NCI-H1694 (cell line): Measurements from ENCODE around the gene PPIB.

Experiments
- DNase-seq: peaks from one replicate; lab custom pipeline; 2025; lab: John Stamatoyannopoulos, UW

PPIB gene

DNA sequence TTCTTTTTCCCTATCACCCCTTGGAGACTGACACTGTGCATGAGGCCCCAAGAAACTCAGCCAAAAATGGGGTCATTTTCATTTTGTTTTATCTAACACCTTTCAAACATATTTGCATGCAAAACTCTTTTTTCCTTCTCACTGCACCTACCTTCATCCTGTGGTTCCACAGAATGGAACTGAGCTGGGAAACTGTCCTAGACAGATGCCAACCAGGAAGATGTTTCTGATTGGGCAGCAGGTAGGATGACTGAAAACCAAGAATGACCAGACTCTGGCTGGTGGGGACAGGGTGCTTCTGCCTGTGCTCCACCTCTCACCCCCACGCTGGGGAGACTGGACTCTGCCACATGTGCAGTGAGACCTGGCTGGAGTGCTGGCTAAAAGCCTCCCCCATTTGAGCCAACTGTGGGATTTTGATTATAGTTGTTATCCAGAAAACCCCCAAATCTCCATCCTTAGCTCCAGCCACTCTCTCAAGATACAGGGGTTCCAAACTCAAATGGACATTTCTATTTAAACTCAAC, 5.2 kb downstream of the PPIB start:
- DNase-seq, result no peak

DNA sequence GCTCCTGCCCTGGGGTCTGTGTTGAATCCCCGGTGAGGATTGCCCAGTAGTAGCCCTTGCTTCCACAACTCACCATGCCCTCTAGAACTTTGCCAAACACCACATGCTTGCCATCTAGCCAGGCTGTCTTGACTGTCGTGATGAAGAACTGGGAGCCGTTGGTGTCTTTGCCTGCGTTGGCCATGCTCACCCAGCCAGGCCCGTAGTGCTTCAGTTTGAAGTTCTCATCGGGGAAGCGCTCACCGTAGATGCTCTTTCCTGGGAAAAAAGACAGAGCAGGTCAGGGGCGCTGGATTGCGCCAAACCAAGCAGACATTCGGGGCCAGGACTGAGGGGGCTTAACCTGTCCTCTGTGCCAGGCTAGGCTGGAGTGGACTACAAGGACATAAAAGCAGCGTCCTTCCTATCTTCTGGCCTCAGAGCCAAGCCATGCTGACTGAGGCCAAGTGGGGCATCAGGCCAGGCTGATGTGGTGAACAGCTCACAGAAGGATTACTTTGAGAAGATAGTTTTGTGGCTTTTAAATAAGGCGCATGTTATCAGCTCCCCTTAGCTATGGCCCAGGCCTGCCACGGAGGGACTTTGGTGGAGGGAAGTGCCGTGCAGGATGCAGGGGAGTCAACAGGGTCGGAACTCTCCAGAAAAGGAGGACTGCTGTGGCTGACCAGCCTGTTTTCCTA, 6.0 kb downstream of the PPIB start:
- no peak for DNase-seq

DNA sequence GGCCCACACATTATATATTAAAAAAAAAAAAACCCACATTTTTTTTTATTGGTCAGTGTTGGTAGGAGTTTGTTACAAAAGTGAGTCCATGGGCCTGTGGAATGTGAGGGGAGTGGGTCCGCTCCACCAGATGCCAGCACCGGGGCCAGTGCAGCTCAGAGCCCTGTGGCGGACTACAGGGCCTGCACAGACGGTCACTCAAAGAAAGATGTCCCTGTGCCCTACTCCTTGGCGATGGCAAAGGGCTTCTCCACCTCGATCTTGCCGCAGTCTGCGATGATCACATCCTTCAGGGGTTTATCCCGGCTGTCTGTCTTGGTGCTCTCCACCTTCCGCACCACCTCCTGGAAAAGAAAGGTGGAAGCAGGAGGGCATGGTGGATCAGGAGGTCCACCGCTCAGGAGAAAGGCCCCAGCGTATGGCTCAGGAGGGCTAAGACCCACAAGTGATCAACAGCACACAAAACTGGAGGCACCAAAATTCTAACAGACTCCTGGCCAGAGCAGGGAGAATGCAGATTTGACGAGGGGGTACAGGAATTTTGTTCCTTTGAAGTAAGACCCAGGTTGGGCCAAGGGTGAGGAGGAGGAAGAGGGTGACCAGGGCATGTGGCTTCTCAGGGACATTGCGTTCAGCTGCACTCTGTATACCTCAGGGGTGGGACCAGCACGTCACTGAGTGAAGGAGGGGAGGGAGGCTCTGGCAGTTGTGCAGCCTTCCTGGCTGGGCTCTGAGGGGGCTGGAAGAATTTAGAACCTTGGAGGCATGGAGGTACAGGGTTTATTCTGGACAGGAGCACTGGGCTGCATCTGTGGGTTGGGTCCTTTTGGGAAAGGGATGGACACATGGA, 6.8 kb downstream of the PPIB start:
- DNase-seq, result no peak

DNA sequence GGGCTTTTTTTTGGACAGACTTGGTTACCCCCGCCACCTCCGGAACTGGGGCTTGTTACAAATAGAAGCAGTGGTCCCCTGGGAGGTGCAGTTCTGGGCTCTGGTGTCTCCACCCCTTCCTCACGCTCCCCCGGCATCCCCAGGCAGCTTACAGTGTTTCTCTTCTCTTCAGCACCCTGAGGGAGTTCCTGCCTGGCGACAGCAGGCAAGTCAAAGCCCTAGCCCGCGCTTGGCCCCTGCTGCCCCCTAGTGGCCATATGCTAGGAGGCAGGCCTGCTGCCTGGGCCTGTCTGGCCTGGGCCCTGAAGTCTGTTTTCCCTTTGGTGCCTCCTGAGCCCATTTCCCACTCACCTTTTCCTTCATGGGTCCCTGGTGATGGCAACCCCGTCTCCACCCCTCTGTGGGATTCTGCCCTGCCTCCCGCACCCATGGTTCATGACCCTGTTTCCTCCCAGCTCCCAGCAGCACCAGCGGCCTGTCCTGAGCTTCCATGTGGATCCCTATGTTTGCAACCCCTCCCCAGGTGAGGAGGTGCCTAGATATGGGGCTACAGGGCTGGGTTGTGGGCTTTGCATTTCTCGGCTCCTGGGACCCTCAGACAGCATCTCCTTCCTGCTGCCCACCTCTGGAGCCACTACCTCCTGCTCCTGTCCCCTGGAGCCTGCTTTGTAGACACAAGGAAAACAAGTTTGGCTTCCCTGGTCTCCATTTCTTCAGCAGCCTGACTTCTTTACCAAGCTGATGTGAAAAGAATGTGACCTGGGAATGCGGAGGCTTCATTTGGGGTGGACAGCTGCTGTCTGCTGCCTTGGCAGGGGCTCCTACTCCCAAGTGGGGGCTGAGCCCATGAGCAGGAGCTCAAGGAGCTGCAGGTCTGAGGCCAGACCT, 9.1 kb downstream of the PPIB start:
- DNase-seq, result peak; percentile 73

DNA sequence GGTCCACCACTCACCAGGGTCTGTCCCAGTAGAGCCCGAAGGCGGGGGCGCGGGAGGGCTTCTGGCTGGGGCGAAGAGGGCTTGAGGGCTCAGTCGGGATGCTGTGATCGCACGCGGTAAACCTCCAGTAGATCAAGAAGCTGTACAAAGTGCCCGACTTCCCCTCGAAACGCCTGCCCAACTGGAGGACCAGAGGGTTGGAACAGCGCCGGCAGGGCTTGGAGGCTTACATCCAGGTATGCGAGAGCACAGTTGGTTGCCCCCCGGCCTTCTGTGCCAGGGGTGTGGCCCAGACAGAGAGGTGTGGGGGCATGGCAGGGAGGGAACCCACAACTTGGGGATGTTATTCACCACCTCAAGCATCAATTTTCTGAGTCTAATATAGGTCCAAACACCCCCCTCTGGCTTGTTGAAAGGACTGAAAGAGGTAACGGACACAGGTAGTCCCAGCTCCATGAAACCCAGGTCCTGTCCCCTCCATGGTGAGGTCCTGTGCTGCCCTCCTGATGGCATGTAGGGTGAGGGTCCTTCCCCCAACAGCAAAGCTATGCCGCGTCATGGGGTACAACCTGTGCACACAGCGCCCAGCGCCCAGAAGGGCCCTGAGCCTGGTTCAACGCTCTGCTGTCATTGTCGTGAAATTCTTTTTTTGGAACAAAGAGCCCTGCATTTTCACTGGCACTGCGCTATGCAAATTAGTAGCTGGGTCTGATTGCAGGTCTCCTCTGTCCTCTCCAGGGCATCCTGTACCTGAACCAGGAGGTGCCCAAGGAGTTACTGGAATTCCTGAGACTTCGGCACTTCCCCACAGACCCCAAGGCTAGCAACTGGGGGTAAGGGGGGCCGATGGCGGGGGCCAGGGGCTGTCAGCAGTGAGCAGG, 10.1 kb downstream of the PPIB start:
- DNase-seq, result no peak

DNA sequence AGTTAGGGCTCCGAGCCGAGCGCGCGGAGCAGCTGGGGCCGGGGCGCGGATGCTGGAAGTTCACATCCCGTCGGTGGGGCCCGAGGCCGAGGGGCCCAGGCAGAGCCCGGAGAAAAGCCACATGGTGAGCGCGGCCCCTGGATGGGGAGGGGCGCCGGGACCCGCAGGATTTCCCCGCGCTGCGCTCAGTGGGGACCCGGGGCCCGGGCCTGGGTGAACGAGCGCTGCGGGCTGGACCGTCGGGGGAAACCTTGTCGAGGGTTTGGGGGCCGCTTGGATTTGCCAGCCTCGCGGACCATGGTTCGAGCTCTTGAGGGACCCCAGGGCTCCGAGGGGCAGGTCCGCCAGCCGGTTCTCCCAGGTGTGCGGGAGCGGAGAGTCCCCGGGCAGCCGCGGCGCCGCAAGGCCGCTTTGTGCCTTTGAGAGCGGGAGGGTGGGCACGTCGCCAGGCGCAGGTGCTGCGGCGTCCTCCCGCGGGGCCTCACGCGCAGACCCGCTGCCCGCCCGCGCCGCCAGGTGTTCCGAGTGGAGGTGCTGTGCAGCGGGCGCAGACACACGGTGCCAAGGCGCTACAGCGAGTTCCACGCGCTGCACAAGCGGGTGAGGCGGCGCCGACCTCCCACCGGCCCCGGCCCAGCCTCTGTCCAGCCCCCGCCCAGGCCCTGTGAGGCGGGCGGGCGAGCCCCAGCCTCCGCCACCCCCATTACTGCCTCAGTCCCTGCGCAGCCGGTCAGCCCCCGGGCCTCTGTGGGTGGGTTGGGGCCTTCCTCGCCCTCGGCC, 10.9 kb downstream of the PPIB start, which contains the start of gene SNX22:
Gene SNX22 (plus strand): TSS at position 5 of the 780 bp plus-strand sequence. CDS start 45 bp downstream, at position 50.
- no peak for DNase-seq

DNA sequence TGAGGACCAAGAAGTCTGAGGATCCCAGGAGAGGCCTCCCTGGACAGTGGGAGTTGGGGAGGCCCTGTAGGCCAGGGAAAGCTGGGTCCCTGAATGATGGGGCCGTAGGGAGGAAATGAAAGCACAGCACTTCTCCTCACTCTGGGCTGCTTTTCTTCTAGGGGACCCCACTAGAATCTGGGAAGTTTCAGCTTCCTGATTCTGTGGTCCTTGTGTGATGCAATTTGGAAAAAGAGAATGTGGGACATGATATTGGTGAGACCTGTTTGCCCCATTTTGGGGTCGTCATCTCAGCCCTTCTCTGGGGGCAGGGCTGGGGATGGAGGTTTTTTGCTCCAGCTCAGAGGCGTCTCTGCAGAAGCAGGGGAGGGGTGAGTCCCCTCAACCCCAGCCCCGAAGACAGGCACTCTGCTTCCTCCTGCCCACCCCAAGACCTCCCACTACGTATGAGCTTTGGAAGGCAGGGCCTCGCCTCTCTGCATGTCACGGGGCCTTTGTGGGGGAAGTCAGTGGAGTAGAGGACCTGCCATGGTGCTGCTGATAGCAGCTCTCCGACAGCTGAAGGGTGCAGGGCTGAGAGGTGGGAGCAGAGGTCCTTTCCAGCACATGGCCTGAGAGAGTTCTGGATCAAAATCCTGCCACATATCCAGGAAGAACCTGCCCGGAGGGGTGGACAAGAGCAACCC, 12.8 kb downstream of the PPIB start:
- DNase-seq, result no peak

DNA sequence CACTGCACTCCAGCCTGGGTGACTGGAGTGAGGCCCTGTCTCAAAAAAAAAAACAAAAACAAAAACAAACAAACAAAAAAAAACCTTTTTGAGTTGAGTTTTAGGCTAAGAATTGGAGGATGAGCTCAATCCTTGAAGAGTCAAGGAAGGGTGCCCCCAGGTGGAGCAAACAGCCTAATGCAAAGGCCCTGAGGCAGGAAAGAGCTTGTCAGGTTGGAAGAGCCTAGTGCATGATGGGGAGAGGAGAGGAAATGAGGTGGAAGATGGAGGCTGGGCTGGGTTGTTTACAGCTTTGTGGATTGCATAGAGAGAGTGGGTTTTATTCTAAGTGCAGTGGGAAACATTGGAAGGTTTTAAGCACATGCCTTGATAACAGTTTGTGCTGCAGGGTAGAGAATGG, 13.4 kb downstream of the PPIB start:
- DNase-seq, result no peak

DNA sequence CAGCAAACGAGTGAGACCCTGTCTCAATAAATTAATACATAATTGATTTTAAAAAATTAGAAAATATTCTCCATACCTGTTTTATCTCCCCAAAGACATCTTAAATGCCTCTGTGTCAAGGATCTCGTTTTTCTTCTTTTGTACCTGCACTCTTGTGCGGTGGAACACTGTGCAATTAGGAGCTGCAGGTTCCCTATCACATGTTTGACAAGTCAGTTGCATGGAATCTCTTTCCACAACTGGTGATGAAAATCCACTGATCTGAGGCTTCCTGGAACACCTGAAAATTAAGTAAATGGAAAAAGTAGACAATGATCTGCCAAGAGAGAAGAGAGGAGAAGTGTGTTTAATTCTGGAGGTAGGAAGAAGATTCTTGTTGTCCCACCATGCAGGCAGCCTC, 14.2 kb downstream of the PPIB start:
- DNase-seq, result no peak

DNA sequence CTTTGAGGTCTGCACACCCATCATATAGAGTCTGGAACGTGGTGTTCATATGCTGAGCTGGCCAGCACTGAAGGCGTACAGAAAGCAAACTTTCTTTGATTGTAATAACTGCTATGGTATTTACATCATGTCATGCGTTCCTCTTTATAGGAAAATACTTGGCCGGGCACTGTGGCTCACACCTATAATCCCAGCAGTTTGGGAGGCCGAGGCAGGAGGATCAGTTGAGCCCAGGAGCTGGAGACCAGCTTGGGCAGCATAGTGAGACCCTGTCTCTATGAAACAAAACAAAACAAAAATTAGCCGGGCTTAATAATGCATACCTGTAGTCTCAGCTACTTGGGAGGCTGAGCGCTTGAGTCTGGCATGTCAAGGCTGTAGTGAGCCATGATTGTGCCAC, 14.7 kb downstream of the PPIB start:
- no peak for DNase-seq

DNA sequence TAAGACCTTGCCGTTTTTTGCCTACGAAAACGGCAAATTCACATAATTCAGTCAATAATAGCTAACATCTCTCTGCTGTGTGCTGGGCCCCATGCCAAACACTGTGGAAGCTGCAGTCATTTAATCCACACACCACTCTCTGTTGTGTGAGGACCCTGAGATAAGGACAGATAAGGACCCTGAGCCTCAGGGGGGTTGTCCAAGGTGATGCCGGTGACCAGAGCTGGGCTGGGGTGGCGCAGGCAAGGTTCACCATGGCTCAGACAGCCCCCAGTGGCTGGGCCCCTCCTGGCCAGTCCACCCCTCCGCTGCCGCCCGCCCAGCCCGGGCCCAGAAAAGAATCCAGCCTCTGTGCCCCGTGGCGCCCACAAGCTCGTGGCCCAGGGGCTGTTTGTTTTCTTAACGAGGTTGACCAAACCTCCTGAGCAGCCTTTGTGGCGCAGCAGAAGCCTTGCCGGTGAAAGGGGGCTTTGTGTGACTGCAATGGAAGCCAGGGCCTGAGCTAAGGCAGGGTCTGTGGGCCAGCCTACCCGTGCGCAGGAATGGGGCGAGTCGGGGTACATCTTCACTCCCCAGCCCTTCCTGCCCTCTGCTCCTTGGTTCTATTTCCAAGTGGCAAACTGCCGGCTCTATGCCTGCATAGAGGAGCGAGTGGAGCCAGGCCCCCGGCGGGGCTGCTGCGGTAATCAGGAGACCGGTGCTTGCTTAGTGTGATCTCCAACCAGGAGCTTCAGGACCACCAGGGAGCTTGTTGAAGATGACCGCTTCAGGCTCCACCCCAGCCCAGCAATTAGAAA, 15.7 kb downstream of the PPIB start:
- no peak for DNase-seq

DNA sequence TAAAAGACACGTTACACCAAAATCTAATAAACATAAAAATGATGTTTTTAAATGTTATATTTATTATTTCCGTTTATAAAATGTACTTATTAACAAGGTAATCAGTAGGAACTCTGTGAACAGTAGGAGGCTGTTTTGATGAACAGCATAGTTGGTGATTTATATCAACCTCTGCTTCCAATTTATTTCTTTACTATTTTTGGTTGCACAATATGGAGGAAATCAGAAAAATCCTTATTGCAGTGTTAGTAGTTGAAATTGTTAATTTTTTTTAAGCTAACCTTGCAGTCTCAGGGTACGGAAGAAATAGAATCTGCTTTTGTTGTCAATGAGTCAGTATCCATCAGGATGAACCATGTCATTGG, 16.3 kb downstream of the PPIB start:
- DNase-seq, result no peak

DNA sequence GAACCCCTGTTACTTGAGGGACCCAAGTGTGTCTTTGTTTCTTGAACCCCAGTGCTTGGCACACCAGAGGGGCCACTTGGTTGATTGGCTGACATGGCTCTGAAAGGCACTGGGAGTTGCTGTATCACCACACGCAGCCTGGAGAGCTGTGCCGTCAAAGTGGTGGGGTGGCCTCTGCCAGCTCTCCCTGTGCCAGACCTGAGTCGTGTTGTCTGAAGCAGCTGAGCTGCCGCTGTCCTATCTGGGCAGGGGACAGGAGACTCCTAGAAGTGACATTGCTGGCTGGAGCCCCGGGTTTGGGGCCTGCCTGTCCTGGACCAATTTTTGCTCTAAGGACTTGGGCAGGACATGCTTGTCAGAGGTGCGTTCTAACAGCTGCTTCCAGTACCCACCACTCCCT, 16.8 kb downstream of the PPIB start:
- no peak for DNase-seq

DNA sequence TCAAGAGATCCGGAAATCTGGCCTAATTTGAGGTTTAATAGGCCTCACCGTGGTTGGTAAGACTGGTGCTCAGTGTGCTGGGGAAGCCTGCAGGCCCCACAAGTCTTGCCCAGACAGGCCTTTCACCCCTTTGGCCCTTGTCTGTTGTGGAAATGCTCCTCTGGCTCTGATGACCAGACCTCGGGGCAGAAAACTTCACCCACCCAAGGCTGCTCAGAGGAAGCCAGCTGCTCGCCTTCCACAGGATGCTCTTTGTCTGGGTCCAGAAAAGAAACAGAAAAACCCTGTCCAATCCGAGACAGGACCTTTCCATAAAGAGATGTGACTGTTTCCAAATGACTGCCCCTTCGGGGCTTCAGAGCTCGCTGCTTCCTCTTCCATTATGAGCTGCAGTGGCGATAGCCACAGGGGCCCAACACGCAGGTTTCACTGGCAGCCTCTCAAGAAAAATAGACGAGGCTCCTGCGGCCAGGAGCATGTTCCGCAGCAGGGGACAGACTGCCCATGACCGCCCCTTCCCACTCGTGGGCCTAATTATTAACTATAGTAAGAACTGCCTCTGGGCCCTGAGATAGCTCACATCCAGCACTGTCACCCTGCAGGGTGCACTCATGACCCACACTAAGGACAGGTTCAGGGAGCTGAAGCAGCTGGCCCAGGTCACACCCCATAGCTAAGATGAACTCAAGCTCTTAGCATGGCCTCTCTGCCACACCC, 18.1 kb downstream of the PPIB start:
- no peak for DNase-seq

DNA sequence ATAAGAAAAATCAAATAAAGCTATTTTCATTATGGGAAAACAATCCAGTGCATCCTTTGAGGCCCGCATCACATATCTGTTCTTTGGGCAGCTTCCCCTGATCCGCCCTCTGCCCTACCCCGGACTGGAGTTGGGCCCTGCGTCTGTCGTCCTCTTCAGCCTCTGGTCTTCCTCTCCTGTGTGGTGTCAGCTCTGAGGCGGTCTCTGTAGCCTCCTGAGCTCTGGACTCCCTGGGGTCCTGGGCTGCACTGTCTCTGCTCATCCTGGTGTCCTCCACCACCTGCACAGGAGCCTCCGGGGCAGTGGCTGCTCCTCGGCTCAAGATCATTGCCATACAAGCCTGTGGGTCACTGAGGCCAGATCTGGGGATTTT, 18.6 kb downstream of the PPIB start:
- DNase-seq, result no peak

DNA sequence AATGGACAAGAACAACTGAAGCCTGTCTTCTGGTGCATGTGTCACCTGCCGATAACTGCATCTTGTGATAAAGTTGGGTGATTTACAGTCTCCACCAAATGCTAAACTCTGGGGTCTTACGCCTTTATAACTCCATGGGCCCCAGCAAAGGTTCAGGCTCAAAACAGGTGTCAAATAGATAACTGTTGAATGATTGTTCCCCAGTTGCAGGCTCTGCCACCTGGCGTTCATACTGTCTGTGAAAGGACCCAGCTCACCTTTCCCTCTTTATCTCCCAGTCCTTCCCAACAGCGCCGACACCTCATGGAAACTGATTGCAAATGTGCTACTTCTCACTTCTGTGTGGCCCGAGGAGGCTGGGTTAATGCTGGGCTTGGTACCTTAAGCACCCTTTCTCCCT, 19.5 kb downstream of the PPIB start:
- no peak for DNase-seq

DNA sequence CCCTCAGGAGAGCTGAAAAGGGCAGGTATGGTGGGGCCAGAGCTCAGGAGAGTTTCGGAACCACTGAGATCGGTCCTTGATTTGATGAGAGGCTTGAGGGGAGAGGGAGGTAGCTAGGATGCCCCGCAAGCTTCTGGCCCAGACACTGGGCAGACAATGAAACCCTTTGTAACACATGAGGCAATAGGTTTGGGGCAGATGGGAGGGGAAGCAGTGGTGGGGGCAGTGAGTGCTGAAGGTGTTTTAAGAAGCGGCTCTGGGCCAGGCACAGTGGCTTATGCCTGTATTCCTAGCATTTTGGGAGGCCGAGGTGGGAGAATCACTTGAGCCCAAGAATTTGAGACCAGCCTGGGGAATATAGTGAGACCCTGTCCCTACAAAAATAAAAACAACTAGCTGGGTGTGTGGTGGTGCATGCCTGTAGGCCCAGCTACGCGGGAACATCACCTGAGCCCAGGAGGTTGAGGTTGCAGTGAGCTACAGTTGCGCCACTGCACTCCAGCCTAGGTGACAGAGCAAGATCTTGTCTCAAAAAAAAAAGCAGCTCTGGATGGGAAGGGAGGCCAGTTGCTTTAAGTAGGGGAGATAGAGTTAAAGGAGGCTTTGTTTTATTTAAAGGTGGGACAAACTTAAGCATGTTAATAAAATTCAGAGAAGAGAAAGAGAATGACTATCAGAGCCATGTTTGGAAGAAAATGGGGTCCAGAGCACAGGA, 20.9 kb downstream of the PPIB start:
- DNase-seq, result no peak
